Liver (tissue), 9 donors: ENCODE measurements around the gene KCNIP4. TPM values are rescaled to one million over a fixed set of nuclear protein-coding genes. Genes with fewer than 3 reads are reported as not detected.
"Not testable (repeated sequence)": the region's sequence is repeated elsewhere in the genome, so short reads cannot be mapped to it uniquely, and the experiment has no call there.

ENCODE experiments used
- DNase-seq: peaks from one replicate; pipeline ENCODE4 v3.0.0-alpha.2; 2017; ENCODE audit warnings: low spot score
- H3K27ac ChIP-seq, 2 donors: one replicate each; pipeline ENCODE4 v1.7.0; 2013; ENCODE audit warnings: inconsistent platforms in 2 of 2, low read length in 2 of 2, control low read depth in 1 of 2, low read depth in 1 of 2, mild to moderate bottlenecking in 1 of 2
- H3K27me3 ChIP-seq, 4 donors: one replicate each; pipeline versions ENCODE4 v1.6.1 to v1.7.0; 2013; ENCODE audit warnings: low read length in 3 of 4, inconsistent platforms in 1 of 4, mild to moderate bottlenecking in 1 of 4, moderate library complexity in 1 of 4; ENCODE audit not compliant: control insufficient read depth in 4 of 4, insufficient read depth in 4 of 4
- H3K36me3 ChIP-seq, 4 donors: one replicate each; pipeline versions ENCODE4 v1.6.1 to v1.7.0; 2013; ENCODE audit warnings: low read length in 3 of 4, mild to moderate bottlenecking in 3 of 4, low read depth in 1 of 4, moderate library complexity in 1 of 4; ENCODE audit not compliant: control insufficient read depth in 4 of 4, insufficient read depth in 3 of 4
- H3K4me1 ChIP-seq, 4 donors: one replicate each; pipeline versions ENCODE4 v1.6.1 to v1.7.0; 2013; ENCODE audit warnings: low read length in 3 of 4, mild to moderate bottlenecking in 3 of 4, moderate library complexity in 1 of 4; ENCODE audit not compliant: control insufficient read depth in 4 of 4, insufficient read depth in 4 of 4
- H3K4me3 ChIP-seq, 3 donors: one replicate each; pipeline versions ENCODE4 v1.6.1 to v1.7.0; 2013; ENCODE audit warnings: low read length in 3 of 3, control low read depth in 1 of 3, low read depth in 1 of 3, mild to moderate bottlenecking in 1 of 3
- H3K9ac ChIP-seq, 2 donors: one replicate each; pipeline ENCODE4 v1.7.0; 2013; ENCODE audit warnings: low read length in 2 of 2, mild to moderate bottlenecking in 2 of 2, moderate library complexity in 2 of 2, control low read depth in 1 of 2, low read depth in 1 of 2
- H3K9me3 ChIP-seq, 4 donors: one replicate each; pipeline versions ENCODE4 v1.6.1 to v1.7.0; 2013; ENCODE audit warnings: low read length in 3 of 4; ENCODE audit not compliant: control insufficient read depth in 4 of 4
- ATF3 ChIP-seq: IDR thresholded peaks from 2 replicates; pipeline ENCODE4 v1.6.1; 2016; ENCODE audit warnings: antibody characterized with exemption
- CTCF ChIP-seq: fragments of 150-350 bp; IDR thresholded peaks from 2 replicates; pipeline ENCODE4 v1.5.1; 2017; ENCODE audit warnings: improper control_type of control experiment, low read depth, low read length; ENCODE audit not compliant: missing input control
- EGR1 ChIP-seq, 2 donors: IDR thresholded peaks; 2 replicates each; pipeline ENCODE4 v1.6.1; 2016 to 2018; ENCODE audit warnings: antibody characterized with exemption in 2 of 2, low read depth in 2 of 2
- FOXA1 ChIP-seq: IDR thresholded peaks from 2 replicates; pipeline ENCODE4 v1.6.1; 2016; ENCODE audit warnings: antibody characterized with exemption
- FOXA2 ChIP-seq: IDR thresholded peaks from 2 replicates; pipeline ENCODE4 v1.6.1; 2016; ENCODE audit warnings: antibody characterized with exemption
- GABPA ChIP-seq, 2 donors: IDR thresholded peaks in 1 of 2; conservative IDR thresholded peaks in 1 of 2; 2 replicates each; pipeline ENCODE4 v1.6.1; 2016; ENCODE audit warnings: antibody characterized with exemption in 2 of 2, mild to moderate bottlenecking in 1 of 2, moderate library complexity in 1 of 2
- HNF4A ChIP-seq, 2 donors: conservative IDR thresholded peaks; 2 replicates each; pipeline ENCODE4 v1.6.1; 2016; ENCODE audit warnings: antibody characterized with exemption in 2 of 2, mild to moderate bottlenecking in 2 of 2
- HNF4G ChIP-seq: IDR thresholded peaks from 2 replicates; pipeline ENCODE4 v1.6.1; 2016; ENCODE audit warnings: antibody characterized with exemption
- JUND ChIP-seq, 2 donors: IDR thresholded peaks; 2 replicates each; pipeline ENCODE4 v1.6.1; 2016; ENCODE audit warnings: antibody characterized with exemption in 2 of 2
- MAX ChIP-seq: IDR thresholded peaks from 2 replicates; pipeline ENCODE4 v1.6.1; 2016; ENCODE audit warnings: antibody characterized with exemption
- NR2F2 ChIP-seq: IDR thresholded peaks from 2 replicates; pipeline ENCODE4 v1.6.1; 2016; ENCODE audit warnings: antibody characterized with exemption
- RAD21 ChIP-seq, 2 donors: IDR thresholded peaks; 2 replicates each; pipeline ENCODE4 v1.6.1; 2016; ENCODE audit warnings: antibody characterized with exemption in 2 of 2, mild to moderate bottlenecking in 2 of 2
- REST ChIP-seq: IDR thresholded peaks from 2 replicates; pipeline ENCODE4 v1.6.1; 2016; ENCODE audit warnings: antibody characterized with exemption, mild to moderate bottlenecking
- RXRA ChIP-seq, 2 donors: IDR thresholded peaks; 2 replicates each; pipeline ENCODE4 v1.6.1; 2017 to 2018; ENCODE audit warnings: antibody characterized with exemption in 2 of 2, mild to moderate bottlenecking in 1 of 2
- SP1 ChIP-seq: IDR thresholded peaks from 2 replicates; pipeline ENCODE4 v1.6.1; 2018; ENCODE audit warnings: antibody characterized with exemption, mild to moderate bottlenecking
- TAF1 ChIP-seq: conservative IDR thresholded peaks from 2 replicates; pipeline ENCODE4 v1.6.1; 2016; ENCODE audit warnings: antibody characterized with exemption, mild to moderate bottlenecking
- YY1 ChIP-seq: IDR thresholded peaks from 2 replicates; pipeline ENCODE4 v1.6.1; 2016; ENCODE audit warnings: antibody characterized with exemption, mild to moderate bottlenecking
- ZBTB33 ChIP-seq: IDR thresholded peaks from 2 replicates; pipeline ENCODE4 v1.6.1; 2016; ENCODE audit warnings: antibody characterized with exemption
- WGBS: extraction: QIAGEN DNeasy Blood & Tissue Kit; methylation state at CpG from one replicate; pipeline ENCODE4 v1.1.7; 2013; 5-methylcytosine and 5-hydroxymethylcytosine counted together
- polyA plus RNA-seq, 2 donors: library from polyadenylated mRNA; stranded (reverse) in 1 of 2; unstranded in 1 of 2; fragments of 200-250 nt in 1 of 2; fragments of >200 nt in 1 of 2; fragmentation: Nextera tagmentation in 1 of 2; extraction: Ambion mirVana in 1 of 2; gene quantifications; one replicate each; pipeline versions ENCODE4 v1.2.1 to v1.2.3, GENCODE V29; 2013 to 2015
- total RNA-seq, 2 donors: library from RNA; depleted of rRNA; stranded (reverse); fragments of >200 nt; gene quantifications; one replicate each; pipeline ENCODE4 v1.2.3, GENCODE V29; 2014
- donor health status: healthy.
- donor health status: healthy.
- donor health status: healthy.
- donor health status: healthy.
- donor health status: healthy.

Gene KCNIP4
- total and polyA plus RNA-seq, 4 donors = 0.08 to 0.14 TPM; not detected in 2

- no peak overlapping the region for H3K9ac ChIP-seq
- no peaks in the 10 kb centered on the region for H3K9me3 ChIP-seq
- WGBS = 73% methylated on average over 1 of the region's 1 CpG
These were observed 584.9 kb downstream of the KCNIP4 start for GRCh38 chr4:21363701-21364100.

GRCh38 chr4:21352354-21352753, 596.2 kb downstream of the KCNIP4 start:
- not testable (repeated sequence) for H3K27ac ChIP-seq, H3K9me3 ChIP-seq, H3K27me3 ChIP-seq, H3K4me1 ChIP-seq, DNase-seq, H3K9ac ChIP-seq, H3K36me3 ChIP-seq, H3K4me3 ChIP-seq
- 69% methylated on average over 4 of the region's 4 CpGs for WGBS

More at GRCh38 chr4:21363701-21364100, 584.9 kb downstream of the KCNIP4 start:
- TF ChIP-seq REST (no peak), EGR1 (IDR thresholded peaks at IDR 0.05; ENCODE audit: low read depth in 2 of 2) (no peak), RXRA (IDR thresholded peaks at IDR 0.05) (no peak), FOXA2 (no peak), JUND (IDR thresholded peaks at IDR 0.05) (no peak), GABPA (IDR thresholded peaks at IDR 0.05 in 1 of 2, conservative IDR thresholded peaks at IDR 0.05 in 1 of 2) (no peak), FOXA1 (no peak), MAX (no peak), HNF4G (no peak), SP1 (no peak), RAD21 (IDR thresholded peaks at IDR 0.05) (no peak), ZBTB33 (no peak), NR2F2 (no peak), TAF1 (no peak), HNF4A (conservative IDR thresholded peaks at IDR 0.05) (no peak), ATF3 (no peak), CTCF (no peak), YY1 (no peak)
- no peak overlapping the region for H3K27ac ChIP-seq
- H3K4me1 ChIP-seq = no peaks in the 10 kb centered on the region
- DNase-seq = no peak
- no peak overlapping the region for H3K4me3 ChIP-seq
- no peaks in the 10 kb centered on the region for H3K27me3 ChIP-seq
- H3K36me3 ChIP-seq = no peaks in the 10 kb centered on the region
